ENCODE measurements around the gene CEACAM19. TPM values are rescaled to one million over a fixed set of nuclear protein-coding genes. Genes with fewer than 3 reads are reported as not detected.
A peak's percentile ranks its signal among the peaks of the same experiment; 100 is the strongest.

Gene CEACAM19
- total RNA-seq, 1 experiment from 2014 or later: 8.0 TPM

DNA sequence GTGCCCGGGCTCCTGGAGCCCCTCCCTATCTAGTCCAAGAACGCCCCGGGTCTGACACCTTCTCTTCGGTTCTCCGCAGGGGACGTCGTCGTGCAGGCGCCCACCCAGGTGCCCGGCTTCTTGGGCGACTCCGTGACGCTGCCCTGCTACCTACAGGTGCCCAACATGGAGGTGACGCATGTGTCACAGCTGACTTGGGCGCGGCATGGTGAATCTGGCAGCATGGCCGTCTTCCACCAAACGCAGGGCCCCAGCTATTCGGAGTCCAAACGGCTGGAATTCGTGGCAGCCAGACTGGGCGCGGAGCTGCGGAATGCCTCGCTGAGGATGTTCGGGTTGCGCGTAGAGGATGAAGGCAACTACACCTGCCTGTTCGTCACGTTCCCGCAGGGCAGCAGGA, 24.1 kb upstream of the CEACAM19 start:
- Histone ChIP-seq H3K4me2 (peak overlapping the region; percentile 17; the same call in 1 of the 2 replicates), H3K4me3 (no peak overlapping the region), H3F3A (ENCODE audit: insufficient read depth, low read depth) (peaks cover 69% of the 10 kb centered on the region), H4K20me1 (ENCODE audit: insufficient read depth) (peaks cover 27% of the 10 kb centered on the region), H3K27ac (no peak overlapping the region), H2AFZ (no peak overlapping the region), H3K36me3 (ENCODE audit: low read depth) (peaks cover 51% of the 10 kb centered on the region), H3K79me2 (ENCODE audit: low read depth) (peaks cover 88% of the 10 kb centered on the region), H3K4me1 (replicated peaks; ENCODE audit: insufficient read depth) (peaks cover 39% of the 10 kb centered on the region), H3K9me2 (ENCODE audit: insufficient read depth) (no peaks in the 10 kb centered on the region), H3K9me3 (ENCODE audit: insufficient read depth, low read depth) (no peaks in the 10 kb centered on the region), H3K27me3 (ENCODE audit: insufficient read depth, low read depth) (no peaks in the 10 kb centered on the region)
- ChIA-PET POLR2A (ENCODE audit: unreplicated experiment) (no interaction called here), CTCF (no interaction called here)
- no peak for TF ChIP-seq EZH2 (IDR thresholded peaks at IDR 0.05; ENCODE audit: low read depth)
- TF ChIP-seq, protein P1, sequence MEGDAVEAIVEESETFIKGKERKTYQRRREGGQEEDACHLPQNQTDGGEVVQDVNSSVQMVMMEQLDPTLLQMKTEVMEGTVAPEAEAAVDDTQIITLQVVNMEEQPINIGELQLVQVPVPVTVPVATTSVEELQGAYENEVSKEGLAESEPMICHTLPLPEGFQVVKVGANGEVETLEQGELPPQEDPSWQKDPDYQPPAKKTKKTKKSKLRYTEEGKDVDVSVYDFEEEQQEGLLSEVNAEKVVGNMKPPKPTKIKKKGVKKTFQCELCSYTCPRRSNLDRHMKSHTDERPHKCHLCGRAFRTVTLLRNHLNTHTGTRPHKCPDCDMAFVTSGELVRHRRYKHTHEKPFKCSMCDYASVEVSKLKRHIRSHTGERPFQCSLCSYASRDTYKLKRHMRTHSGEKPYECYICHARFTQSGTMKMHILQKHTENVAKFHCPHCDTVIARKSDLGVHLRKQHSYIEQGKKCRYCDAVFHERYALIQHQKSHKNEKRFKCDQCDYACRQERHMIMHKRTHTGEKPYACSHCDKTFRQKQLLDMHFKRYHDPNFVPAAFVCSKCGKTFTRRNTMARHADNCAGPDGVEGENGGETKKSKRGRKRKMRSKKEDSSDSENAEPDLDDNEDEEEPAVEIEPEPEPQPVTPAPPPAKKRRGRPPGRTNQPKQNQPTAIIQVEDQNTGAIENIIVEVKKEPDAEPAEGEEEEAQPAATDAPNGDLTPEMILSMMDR (conservative IDR thresholded peaks at IDR 0.05): no peak
- no peak for DNase-seq
- BruUV-seq (replicated peaks): no TSS peak
- intact Hi-C loops (cut with micrococcal nuclease; ENCODE audit: unreplicated experiment): no loop called here

DNA sequence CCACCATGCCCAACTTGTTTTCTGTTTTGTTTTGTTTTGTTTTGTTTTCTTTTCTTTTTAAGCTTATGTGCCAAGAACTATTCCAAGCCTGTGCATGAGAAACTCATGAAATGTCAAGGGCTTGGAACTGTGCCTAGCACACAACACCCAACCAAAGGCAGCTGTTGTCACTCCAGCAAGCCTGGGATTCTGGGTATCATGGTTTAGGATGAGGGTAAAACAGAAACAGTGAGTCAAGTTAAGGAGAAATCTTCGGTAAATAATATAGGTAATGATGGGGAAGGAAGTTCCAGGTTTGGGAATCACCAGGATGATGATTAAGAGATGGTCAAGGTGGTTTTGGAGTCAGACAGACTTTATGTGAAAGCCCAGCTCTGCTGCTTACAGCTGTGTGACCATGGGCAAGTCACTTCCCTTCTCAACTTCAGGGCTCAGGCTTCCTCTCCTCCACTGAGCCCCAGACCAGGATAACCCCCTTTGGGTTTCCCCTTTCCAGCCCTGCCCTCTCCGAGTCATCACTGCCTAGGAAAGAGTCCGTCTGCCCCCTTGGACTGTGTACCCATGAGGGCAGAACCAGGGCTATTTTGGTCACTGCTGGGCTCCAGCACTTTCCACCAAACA, 22.5 kb upstream of the CEACAM19 start:
- no TSS peak for BruUV-seq (replicated peaks)
- peaks cover 60% of the 10 kb centered on the region for H3K36me3 ChIP-seq (ENCODE audit: low read depth)
- no peaks in the 10 kb centered on the region for H3K9me2 ChIP-seq (ENCODE audit: insufficient read depth)

DNA sequence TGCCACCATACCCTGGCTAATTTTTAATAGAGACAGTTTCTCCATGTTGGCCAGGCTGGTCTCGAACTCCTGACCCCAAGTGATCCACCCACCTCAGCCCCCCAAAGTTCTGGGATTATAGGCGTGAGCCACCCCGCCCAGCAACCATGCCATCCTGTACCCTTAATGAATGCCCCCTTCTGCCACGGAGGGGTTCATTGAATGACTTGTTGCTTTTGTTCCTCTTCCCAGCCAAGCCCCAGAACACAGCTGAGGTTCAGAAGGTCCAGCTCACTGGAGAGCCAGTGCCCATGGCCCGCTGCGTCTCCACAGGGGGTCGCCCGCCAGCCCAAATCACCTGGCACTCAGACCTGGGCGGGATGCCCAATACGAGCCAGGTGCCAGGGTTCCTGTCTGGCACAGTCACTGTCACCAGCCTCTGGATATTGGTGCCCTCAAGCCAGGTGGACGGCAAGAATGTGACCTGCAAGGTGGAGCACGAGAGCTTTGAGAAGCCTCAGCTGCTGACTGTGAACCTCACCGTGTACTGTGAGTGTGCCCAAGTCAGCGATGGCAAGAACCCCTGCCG, 21.6 kb upstream of the CEACAM19 start:
- H3K4me2 ChIP-seq: no peak overlapping the region
- peaks cover 36% of the 10 kb centered on the region for H3K4me1 ChIP-seq (replicated peaks; ENCODE audit: insufficient read depth)
- H4K20me1 ChIP-seq (ENCODE audit: insufficient read depth): peaks cover 27% of the 10 kb centered on the region
- POLR2A ChIA-PET (ENCODE audit: unreplicated experiment): no interaction called here
- peaks cover 67% of the 10 kb centered on the region for H3K36me3 ChIP-seq (ENCODE audit: low read depth)
- CTCF ChIA-PET: interaction anchor here (0.5 kb wide), 1 partner anchor 38 kb away, joined by 3 read pairs; no protein-coding TSS in a partner anchor
- no peaks in the 10 kb centered on the region for H3K9me2 ChIP-seq (ENCODE audit: insufficient read depth)
- no peak overlapping the region for H3K4me3 ChIP-seq
- peaks cover 78% of the 10 kb centered on the region for H3F3A ChIP-seq (ENCODE audit: insufficient read depth, low read depth)
- H3K27me3 ChIP-seq (ENCODE audit: insufficient read depth, low read depth): no peaks in the 10 kb centered on the region
- intact Hi-C loops (cut with micrococcal nuclease; ENCODE audit: unreplicated experiment): no loop called here
- no peak for DNase-seq
- peaks cover 78% of the 10 kb centered on the region for H3K79me2 ChIP-seq (ENCODE audit: low read depth)
- TF ChIP-seq EZH2 (IDR thresholded peaks at IDR 0.05; ENCODE audit: low read depth): no peak
- TF ChIP-seq, protein P1 (conservative IDR thresholded peaks at IDR 0.05): no peak
- H3K27ac ChIP-seq: no peak overlapping the region; the same call in 1 of the 2 replicates
- H2AFZ ChIP-seq: no peak overlapping the region
- no TSS peak for BruUV-seq (replicated peaks)
- H3K9me3 ChIP-seq (ENCODE audit: insufficient read depth, low read depth): no peaks in the 10 kb centered on the region

More for the DNA sequence above, 22.5 kb upstream of the CEACAM19 start:
- no peak overlapping the region for H2AFZ ChIP-seq
- H4K20me1 ChIP-seq (ENCODE audit: insufficient read depth): peaks cover 27% of the 10 kb centered on the region
- H3K4me3 ChIP-seq: no peak overlapping the region
- no peaks in the 10 kb centered on the region for H3K27me3 ChIP-seq (ENCODE audit: insufficient read depth, low read depth)
- H3K79me2 ChIP-seq (ENCODE audit: low read depth): peaks cover 86% of the 10 kb centered on the region
- peaks cover 30% of the 10 kb centered on the region for H3K4me1 ChIP-seq (replicated peaks; ENCODE audit: insufficient read depth)
- H3K9me3 ChIP-seq (ENCODE audit: insufficient read depth, low read depth): no peaks in the 10 kb centered on the region
- POLR2A ChIA-PET (ENCODE audit: unreplicated experiment): interaction anchor here (0.6 to 0.9 kb wide), 3 partner anchors 23 to 580 kb away, joined by 4 to 6 read pairs (median 5); no protein-coding TSS in a partner anchor
- peaks cover 85% of the 10 kb centered on the region for H3F3A ChIP-seq (ENCODE audit: insufficient read depth, low read depth)
- H3K4me2 ChIP-seq: no peak overlapping the region; the same call in 1 of the 2 replicates
- DNase-seq: peak in 1 of 2 experiments; percentile 50
- intact Hi-C loops (cut with micrococcal nuclease; ENCODE audit: unreplicated experiment): no loop called here
- H3K27ac ChIP-seq: peak overlapping the region; percentile 26
- CTCF ChIA-PET: no interaction called here
- TF ChIP-seq, protein P1 (conservative IDR thresholded peaks at IDR 0.05): no peak
- no peak for TF ChIP-seq EZH2 (IDR thresholded peaks at IDR 0.05; ENCODE audit: low read depth)
